HG02642 (cell line): ENCODE measurements around the gene ARHGEF19.
"Not testable (repeated sequence)": the region's sequence is repeated elsewhere in the genome, so short reads cannot be mapped to it uniquely, and the experiment has no call there.

Experiments
- ATAC-seq: cut with Tn5 transposase; IDR thresholded peaks from one replicate; pipeline ENCODE4 v1.9.1; 2021; ENCODE audit warnings: mild to moderate bottlenecking; ENCODE audit not compliant: unreplicated experiment, poor library complexity

The ARHGEF19 gene

GRCh38 chr1:16171314-16172151 is 40.9 kb downstream of the ARHGEF19 start:
- ATAC-seq: no peak

GRCh38 chr1:16170283-16170673 is 42.2 kb downstream of the ARHGEF19 start:
- no peak for ATAC-seq

GRCh38 chr1:16168622-16169360 is 43.7 kb downstream of the ARHGEF19 start:
- ATAC-seq: no peak

- not testable (repeated sequence) for ATAC-seq
Observed at GRCh38 chr1:16168144-16168495, 44.3 kb downstream of the ARHGEF19 start.

GRCh38 chr1:16167331-16168143 is 44.9 kb downstream of the ARHGEF19 start:
- ATAC-seq: peak; percentile 70

GRCh38 chr1:16166117-16166516 is 46.3 kb downstream of the ARHGEF19 start:
- no peak for ATAC-seq

- ATAC-seq: no peak
Observed at GRCh38 chr1:16165548-16165947, 46.9 kb downstream of the ARHGEF19 start.

GRCh38 chr1:16165073-16165364 is 47.4 kb downstream of the ARHGEF19 start:
- no peak for ATAC-seq

GRCh38 chr1:16164213-16165072 is 48.0 kb downstream of the ARHGEF19 start:
- ATAC-seq: no peak

GRCh38 chr1:16163608-16164212 is 48.7 kb downstream of the ARHGEF19 start:
- ATAC-seq: not testable (repeated sequence)

GRCh38 chr1:16162163-16162822 is 50.2 kb downstream of the ARHGEF19 start:
- ATAC-seq: no peak

GRCh38 chr1:16161717-16162116 is 50.7 kb downstream of the ARHGEF19 start:
- ATAC-seq: no peak

GRCh38 chr1:16158993-16159831 is 53.2 kb downstream of the ARHGEF19 start:
- ATAC-seq: no peak

- no peak for ATAC-seq
Observed at GRCh38 chr1:16158025-16158424, 54.4 kb downstream of the ARHGEF19 start.

- ATAC-seq: no peak
Observed at GRCh38 chr1:16156848-16157495, 55.5 kb downstream of the ARHGEF19 start.

- ATAC-seq: no peak
Observed at GRCh38 chr1:16155537-16156410, 56.7 kb downstream of the ARHGEF19 start, which contains the start of gene EPHA2. TSS of gene EPHA2 (minus strand) at chr1:16156069. CDS start at chr1:16155932, 137 bp downstream.
